HepG2 (cell line): ENCODE data around the gene VSTM1. TPM values are rescaled to one million over a fixed set of nuclear protein-coding genes. Genes with fewer than 3 reads are reported as not detected.

Experiments
- ATAC-seq: fragments of 200-7000 bp; cut with Tn5 transposase; 3 replicates; pipeline ENCODE4 v1.9.1; 2020; ENCODE audit warnings: mild to moderate bottlenecking, moderate library complexity
- BruUV-seq: library from RNA; stranded (reverse); fragments of 400-500 nt; replicated peaks from 2 replicates; lab custom pipeline; 2021; lab: Mats Ljungman, UMichigan
- CTCF ChIA-PET: fragments of 300-600 bp; formaldehyde crosslinking; extraction: SDS; loops from one replicate; lab custom pipeline; 2021; ENCODE audit warnings: low total read pairs, inconsistent platforms, low intra/inter-chr PET ratio; lab: Yijun Ruan, JAX
- POLR2A ChIA-PET: fragments of 350-600 bp; sonication (Branson Sonifier 250); formaldehyde crosslinking; loops from one replicate; lab custom pipeline; 2020; ENCODE audit warnings: antibody characterized with exemption, inconsistent platforms; lab: Yijun Ruan, JAX
- DNase-seq: peaks from one replicate; pipeline ENCODE4 v3.0.0-alpha.2; 2015; ENCODE audit warnings: low spot score
- FAIRE-seq: peaks from 3 replicates; lab custom pipeline; 2011; peaks lifted over from hg19 to GRCh38; lab: Jason Lieb, UNC
- H2AFZ ChIP-seq: one replicate; pipeline ENCODE4 v1.6.1; 2011; ENCODE audit warnings: low read length, inconsistent platforms
- H3K27ac ChIP-seq: fragments of 300-600 bp; 3 replicates; pipeline ENCODE4 v1.8.0; 2011; ENCODE audit warnings: mixed run types, mild to moderate bottlenecking, mixed read lengths, low read length, inconsistent platforms; ENCODE audit not compliant: insufficient read depth; ENCODE audit errors: extremely low read length
- H3K27me3 ChIP-seq, 2 experiments: fragments of 200-600 bp in 1 of 2; 2 replicates in 1 of 2; 3 replicates in 1 of 2; pipeline versions ENCODE4 v1.6.0 to v1.8.0; 2011; ENCODE audit warnings: low read length in 2 of 2, mild to moderate bottlenecking in 2 of 2, moderate library complexity in 2 of 2, inconsistent platforms in 1 of 2; ENCODE audit not compliant: insufficient read depth in 2 of 2, control insufficient read depth in 1 of 2
- H3K36me3 ChIP-seq, 2 experiments: fragments of 200-600 bp in 1 of 2; replicated peaks in 1 of 2; 2 replicates in 1 of 2; 3 replicates in 1 of 2; pipeline versions ENCODE4 v1.5.1 to v1.8.0; 2011; ENCODE audit warnings: low read length in 2 of 2, inconsistent platforms in 1 of 2; ENCODE audit not compliant: insufficient read depth in 2 of 2, control insufficient read depth in 1 of 2
- H3K4me1 ChIP-seq: 2 replicates; pipeline ENCODE4 v1.5.1; 2012; ENCODE audit warnings: low read length, inconsistent platforms; ENCODE audit not compliant: insufficient read depth
- H3K4me2 ChIP-seq: 2 replicates; pipeline ENCODE4 v1.6.0; 2011; ENCODE audit warnings: low read depth, low read length, inconsistent platforms
- H3K4me3 ChIP-seq, 3 experiments: fragments of 200-600 bp in 1 of 3; sonication (generic), shearing (Covaris generic) in 1 of 3; replicated peaks in 1 of 3; 2 replicates each; pipeline ENCODE4 v1.5.1; 2011 to 2016; ENCODE audit warnings: low read length in 3 of 3, inconsistent platforms in 2 of 3, low read depth in 2 of 3, mild to moderate bottlenecking in 2 of 3, control low read depth in 1 of 3, mixed read lengths in 1 of 3; ENCODE audit not compliant: insufficient read depth in 1 of 3
- H3K79me2 ChIP-seq: one replicate; pipeline ENCODE4 v1.6.1; 2011; ENCODE audit warnings: low read length, inconsistent platforms; ENCODE audit not compliant: insufficient read depth
- H3K9ac ChIP-seq: 2 replicates; pipeline ENCODE4 v1.6.0; 2011; ENCODE audit warnings: mild to moderate bottlenecking, low read depth, low read length, inconsistent platforms; ENCODE audit not compliant: insufficient read depth
- H3K9me3 ChIP-seq: 2 replicates; pipeline ENCODE4 v1.5.1; 2012; ENCODE audit warnings: mild to moderate bottlenecking, low read length
- H4K20me1 ChIP-seq: 2 replicates; pipeline ENCODE4 v1.6.0; 2011; ENCODE audit warnings: inconsistent platforms, mild to moderate bottlenecking, low read length, moderate library complexity; ENCODE audit not compliant: insufficient read depth
- ARNT ChIP-seq: fragments of 450-650 bp; IDR thresholded peaks from 2 replicates; pipeline ENCODE4 v1.6.1; 2017
- BCL6 ChIP-seq: IDR thresholded peaks from 2 replicates; pipeline ENCODE4 v1.6.1; 2016; ENCODE audit warnings: missing genetic modification reagents, missing compliant biosample characterization
- CENPX ChIP-seq: sonication (generic); formaldehyde crosslinking; IDR thresholded peaks from 2 replicates; pipeline ENCODE4 v1.9.0; 2021; ENCODE audit warnings: mild to moderate bottlenecking, missing genetic modification reagents, moderate library complexity
- GTF3A ChIP-seq: sonication (generic); formaldehyde crosslinking; conservative IDR thresholded peaks from 2 replicates; pipeline ENCODE4 v1.4.0; 2020; ENCODE audit warnings: mild to moderate bottlenecking, missing genetic modification reagents
- RCOR2 ChIP-seq: IDR thresholded peaks from 2 replicates; pipeline ENCODE4 v1.6.1; 2016; ENCODE audit warnings: missing biosample characterization, missing genetic modification reagents
- TCF12 ChIP-seq, 2 experiments: fragments of 450-650 bp in 1 of 2; sonication (generic) in 1 of 2; formaldehyde crosslinking in 1 of 2; IDR thresholded peaks; 2 replicates each; pipeline versions ENCODE4 v1.6.1 to v1.8.0; 2017 to 2022; ENCODE audit warnings: antibody characterized with exemption in 1 of 2, mild to moderate bottlenecking in 1 of 2, missing genetic modification reagents in 1 of 2, moderate library complexity in 1 of 2
- TFDP1 ChIP-seq: IDR thresholded peaks from 2 replicates; pipeline ENCODE4 v1.6.1; 2016; ENCODE audit warnings: missing compliant biosample characterization, missing genetic modification reagents, borderline replicate concordance
- ZMAT3 ChIP-seq: sonication (generic); formaldehyde crosslinking; conservative IDR thresholded peaks from 2 replicates; pipeline ENCODE4 v1.7.0; 2021; ENCODE audit warnings: missing genetic modification reagents
- ZNF136 ChIP-seq: sonication (generic); formaldehyde crosslinking; IDR thresholded peaks from 2 replicates; pipeline ENCODE4 v1.8.1; 2022; ENCODE audit warnings: low read depth, mild to moderate bottlenecking, moderate library complexity, missing genetic modification reagents
- ZNF317 ChIP-seq: sonication (generic); formaldehyde crosslinking; IDR thresholded peaks from 2 replicates; pipeline ENCODE4 v1.5.0; 2020; ENCODE audit warnings: mild to moderate bottlenecking, missing genetic modification reagents
- ZNF639 ChIP-seq: conservative IDR thresholded peaks from 2 replicates; pipeline ENCODE4 v1.6.1; 2018; ENCODE audit warnings: missing genetic modification reagents
- ZNF678 ChIP-seq: sonication (generic); formaldehyde crosslinking; IDR thresholded peaks from 2 replicates; pipeline ENCODE4 v1.4.0; 2020; ENCODE audit warnings: mild to moderate bottlenecking, missing genetic modification reagents
- ZNF883 ChIP-seq: sonication (generic); formaldehyde crosslinking; IDR thresholded peaks from 2 replicates; pipeline ENCODE4 v1.5.1; 2020; ENCODE audit warnings: mild to moderate bottlenecking, missing genetic modification reagents; ENCODE audit errors: not compliant biosample characterization
- WGBS: methylation state at CpG from one replicate; pipeline ENCODE4 v1.1.6; 2017; ENCODE audit warnings: low lambda C conversion rate; 5-methylcytosine and 5-hydroxymethylcytosine counted together
- in situ Hi-C: cut with HindIII; loops from 2 replicates; pipeline ENCODE4 v1.10.0; 2017; ENCODE audit warnings: low pct_unique_long_range_greater_than_20kb; ENCODE audit not compliant: extremely low pct_ligation_motif_present
- intact Hi-C: fragments of 100-400 bp; cut with micrococcal nuclease; formaldehyde crosslinking; loops from one replicate; pipeline ENCODE4 v1.10.0; 2022; ENCODE audit not compliant: unreplicated experiment
- polyA plus RNA-seq, 8 experiments: library from polyadenylated mRNA; depleted of rRNA in 3 of 8; stranded (reverse) in 7 of 8; unstranded in 1 of 8; fragments of >200 nt; fragmentation: Illumina TruSeq in 4 of 8; extraction: Trizol in 4 of 8; gene quantifications; 2 replicates each; pipeline versions ENCODE4 v1.2.1 to v1.2.3, GENCODE V29; 2011 to 2016; ENCODE audit warnings: low read depth in 4 of 8, missing spikeins in 1 of 8, mixed read lengths in 1 of 8; ENCODE audit not compliant: insufficient read depth in 1 of 8
- total RNA-seq, 5 experiments: library from RNA; depleted of rRNA; stranded (reverse); fragments of >200 nt; fragmentation: Illumina TruSeq; extraction: Trizol; gene quantifications; 2 replicates each; pipeline ENCODE4 v1.2.3, GENCODE V29; 2016; ENCODE audit warnings: low read depth in 1 of 5
- TF ChIP-seq, protein P1 (sequence below): sonication (generic); formaldehyde crosslinking; IDR thresholded peaks from 2 replicates; pipeline ENCODE4 v1.4.0; 2020; ENCODE audit warnings: missing genetic modification reagents
- TF ChIP-seq, protein P2 (sequence below): sonication (generic); formaldehyde crosslinking; IDR thresholded peaks from 2 replicates; pipeline ENCODE4 v1.8.0; 2022; ENCODE audit warnings: missing genetic modification reagents, mild to moderate bottlenecking, moderate library complexity, borderline replicate concordance

Gene VSTM1
- total and polyA plus RNA-seq, 2 of the 13 experiments (the other 11 are each of a cell fraction or from before 2014, with no cell fraction given), result not detected

DNA sequence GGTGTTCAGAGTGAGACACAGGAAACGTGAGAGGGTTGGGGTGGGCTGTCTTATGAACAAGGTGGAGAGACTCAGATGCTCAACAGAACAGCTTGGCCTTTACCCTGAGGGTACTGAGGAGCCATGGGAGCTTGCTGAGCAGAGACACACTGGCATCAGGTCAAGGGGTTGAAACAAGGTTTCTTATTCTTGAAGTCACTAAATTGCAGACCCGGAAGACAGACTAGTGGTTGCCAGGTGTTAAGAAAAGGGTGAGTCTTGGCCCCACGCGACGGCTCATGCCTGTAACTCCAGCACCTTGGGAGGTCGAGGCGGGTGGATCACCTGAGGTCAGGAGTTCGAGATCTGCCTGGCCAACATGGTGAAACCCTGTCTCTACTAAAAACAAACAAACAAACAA lies 49.8 kb downstream of the VSTM1 start (continued):
- no peak for TF ChIP-seq ZMAT3 (CRISPR knock-in tag)

- in situ Hi-C loops (no loop called here), intact Hi-C loops (no loop called here)
- Histone ChIP-seq H3K79me2 (no peaks in the 10 kb centered on the region), H4K20me1 (no peaks in the 10 kb centered on the region), H2AFZ (no peak overlapping the region), H3K4me2 (peak overlapping the region; percentile 18; the same call in 1 of the 2 replicates), H3K27me3 (peaks cover 4 to 28% of the 10 kb centered on the region in 2 experiments; a peak in 4 of 5 replicates), H3K4me1 (peaks cover 5% of the 10 kb centered on the region; the same call in 1 of the 2 replicates), H3K9me3 (no peaks in the 10 kb centered on the region), H3K4me3 (no peak overlapping the region), H3K27ac (no peak overlapping the region), H3K36me3 (no peaks in the 10 kb centered on the region), H3K9ac (no peak overlapping the region)
- BruUV-seq, result no TSS peak
- ChIA-PET POLR2A (no interaction called here), CTCF (no interaction called here)
- FAIRE-seq (no peak), ATAC-seq (peak; percentile 65), DNase-seq (no peak)
- WGBS, result 28% methylated on average over 24 of the region's 36 CpGs
- TF ChIP-seq TFDP1 (no peak), ARNT (no peak), RCOR2 (CRISPR knock-in tag) (no peak), BCL6 (CRISPR knock-in tag) (no peak), GTF3A (CRISPR knock-in tag) (no peak), CENPX (CRISPR knock-in tag) (no peak), ZNF317 (CRISPR knock-in tag) (no peak), ZNF639 (CRISPR knock-in tag) (no peak), ZNF883 (CRISPR knock-in tag) (no peak), ZNF136 (no peak), ZNF678 (CRISPR knock-in tag) (no peak), TCF12 (IDR thresholded peaks at IDR 0.05) (no peak), TCF12 (CRISPR knock-in tag; IDR thresholded peaks at IDR 0.05) (no peak)
- TF ChIP-seq, protein P1, sequence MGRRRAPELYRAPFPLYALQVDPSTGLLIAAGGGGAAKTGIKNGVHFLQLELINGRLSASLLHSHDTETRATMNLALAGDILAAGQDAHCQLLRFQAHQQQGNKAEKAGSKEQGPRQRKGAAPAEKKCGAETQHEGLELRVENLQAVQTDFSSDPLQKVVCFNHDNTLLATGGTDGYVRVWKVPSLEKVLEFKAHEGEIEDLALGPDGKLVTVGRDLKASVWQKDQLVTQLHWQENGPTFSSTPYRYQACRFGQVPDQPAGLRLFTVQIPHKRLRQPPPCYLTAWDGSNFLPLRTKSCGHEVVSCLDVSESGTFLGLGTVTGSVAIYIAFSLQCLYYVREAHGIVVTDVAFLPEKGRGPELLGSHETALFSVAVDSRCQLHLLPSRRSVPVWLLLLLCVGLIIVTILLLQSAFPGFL (CRISPR knock-in tag), result no peak
- TF ChIP-seq, protein P2, sequence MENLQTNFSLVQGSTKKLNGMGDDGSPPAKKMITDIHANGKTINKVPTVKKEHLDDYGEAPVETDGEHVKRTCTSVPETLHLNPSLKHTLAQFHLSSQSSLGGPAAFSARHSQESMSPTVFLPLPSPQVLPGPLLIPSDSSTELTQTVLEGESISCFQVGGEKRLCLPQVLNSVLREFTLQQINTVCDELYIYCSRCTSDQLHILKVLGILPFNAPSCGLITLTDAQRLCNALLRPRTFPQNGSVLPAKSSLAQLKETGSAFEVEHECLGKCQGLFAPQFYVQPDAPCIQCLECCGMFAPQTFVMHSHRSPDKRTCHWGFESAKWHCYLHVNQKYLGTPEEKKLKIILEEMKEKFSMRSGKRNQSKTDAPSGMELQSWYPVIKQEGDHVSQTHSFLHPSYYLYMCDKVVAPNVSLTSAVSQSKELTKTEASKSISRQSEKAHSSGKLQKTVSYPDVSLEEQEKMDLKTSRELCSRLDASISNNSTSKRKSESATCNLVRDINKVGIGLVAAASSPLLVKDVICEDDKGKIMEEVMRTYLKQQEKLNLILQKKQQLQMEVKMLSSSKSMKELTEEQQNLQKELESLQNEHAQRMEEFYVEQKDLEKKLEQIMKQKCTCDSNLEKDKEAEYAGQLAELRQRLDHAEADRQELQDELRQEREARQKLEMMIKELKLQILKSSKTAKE (CRISPR knock-in tag), result no peak
Measured at GRCh38 chr19:54011507-54012211, 52.0 kb downstream of the VSTM1 start.
